SKM-1 (cell line): ENCODE measurements around the gene U2AF1L4.
A peak's percentile ranks its signal among the peaks of the same experiment; 100 is the strongest.
"Not testable (repeated sequence)": the region's sequence is repeated elsewhere in the genome, so short reads cannot be mapped to it uniquely, and the experiment has no call there.

Experiments used
- DNase-seq: peaks from one replicate; lab custom pipeline; 2025; ENCODE audit not compliant: unreplicated experiment; lab: John Stamatoyannopoulos, UW

U2AF1L4 gene

DNA sequence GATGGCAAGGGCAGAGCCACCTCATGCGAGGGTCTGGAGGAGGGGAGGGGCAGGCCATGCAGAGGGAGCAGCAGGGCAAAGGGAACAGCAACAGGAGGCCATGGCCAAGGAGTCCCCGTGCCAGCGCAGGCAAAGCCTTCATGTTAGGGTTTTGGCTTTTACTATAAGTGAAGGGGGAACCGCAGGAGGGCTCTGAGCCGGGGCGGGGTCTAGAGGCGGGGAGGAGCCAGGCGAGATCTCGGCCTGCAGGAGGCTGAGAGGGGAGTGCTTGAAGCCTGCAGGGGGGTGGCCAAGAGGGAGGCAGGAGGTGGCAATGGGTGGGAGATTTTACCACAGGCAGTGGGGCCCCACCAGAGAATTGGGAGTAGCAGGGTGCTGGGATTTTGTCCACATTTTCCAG, 36.4 kb upstream of the U2AF1L4 start:
- no peak for DNase-seq

DNA sequence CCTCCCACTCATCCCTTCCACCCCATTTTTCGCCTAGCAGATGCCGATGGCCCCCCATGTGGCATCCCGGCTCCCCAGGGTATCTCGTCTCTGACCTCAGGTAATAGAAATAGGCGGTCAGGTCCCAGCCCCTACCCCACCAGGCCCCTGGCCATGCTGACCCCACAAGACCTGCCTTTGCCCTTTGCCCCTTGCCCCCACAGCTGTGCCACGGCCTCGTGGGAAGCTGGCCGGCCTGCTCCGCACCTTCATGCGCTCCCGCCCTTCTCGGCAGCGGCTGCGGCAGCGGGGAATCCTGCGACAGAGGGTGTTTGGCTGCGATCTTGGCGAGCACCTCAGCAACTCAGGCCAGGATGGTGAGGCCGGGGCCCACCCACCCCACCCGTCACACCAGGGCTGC, 35.5 kb upstream of the U2AF1L4 start:
- DNase-seq: no peak

DNA sequence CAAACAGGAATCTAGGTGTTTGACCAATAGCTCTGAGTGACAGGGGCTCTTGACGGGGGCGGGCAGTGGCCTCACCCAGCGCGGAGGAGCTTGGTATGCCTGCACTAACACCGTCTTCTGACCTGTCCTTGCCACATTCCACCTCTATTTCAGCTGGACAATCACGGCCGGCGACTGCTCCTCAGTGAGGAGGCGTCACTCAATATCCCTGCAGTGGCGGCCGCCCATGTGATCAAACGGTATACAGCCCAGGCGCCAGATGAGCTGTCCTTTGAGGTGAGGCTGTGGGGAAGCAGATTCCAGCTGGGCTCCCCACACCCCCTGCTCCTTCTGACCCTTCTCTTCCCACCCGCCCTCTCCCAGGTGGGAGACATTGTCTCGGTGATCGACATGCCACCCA, 34.8 kb upstream of the U2AF1L4 start:
- DNase-seq: no peak

DNA sequence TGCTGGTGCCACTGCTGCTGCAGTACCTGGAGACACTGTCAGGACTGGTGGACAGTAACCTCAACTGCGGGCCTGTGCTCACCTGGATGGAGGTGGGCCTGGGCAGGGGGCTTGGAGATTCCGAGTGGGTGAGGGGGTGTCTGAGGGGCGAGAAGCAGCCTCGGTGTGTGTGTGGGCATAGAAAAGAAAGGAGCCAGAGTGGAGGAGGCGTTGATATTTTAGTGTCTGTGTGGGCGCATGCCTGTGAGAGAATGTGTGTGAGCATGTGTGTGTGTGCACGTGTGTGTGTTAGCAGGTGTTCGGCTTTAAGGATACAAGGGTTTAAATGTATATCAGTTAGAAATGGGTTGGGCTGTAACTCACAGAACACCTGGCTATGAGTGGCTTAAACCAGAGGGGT, 33.8 kb upstream of the U2AF1L4 start:
- no peak for DNase-seq

DNA sequence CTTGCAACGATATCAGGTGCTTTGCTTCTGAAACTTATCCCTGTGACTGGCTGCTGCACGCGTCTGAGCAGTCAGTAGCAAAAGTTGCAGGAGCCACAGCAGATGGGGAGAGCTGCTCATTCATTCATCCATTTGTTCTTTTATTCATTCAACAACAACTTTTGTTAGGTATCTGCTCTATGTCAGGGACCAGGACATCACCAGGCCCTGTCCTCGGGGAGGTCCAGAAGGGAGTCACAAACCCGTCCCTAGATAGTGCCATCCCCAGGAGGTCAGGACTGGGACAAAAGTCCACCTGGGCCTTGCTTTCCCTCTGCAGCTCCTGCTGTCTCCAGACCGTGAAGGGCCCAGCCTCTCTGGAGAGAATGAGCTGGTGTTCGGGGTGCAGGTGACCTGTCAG, 32.7 kb upstream of the U2AF1L4 start:
- DNase-seq: no peak

DNA sequence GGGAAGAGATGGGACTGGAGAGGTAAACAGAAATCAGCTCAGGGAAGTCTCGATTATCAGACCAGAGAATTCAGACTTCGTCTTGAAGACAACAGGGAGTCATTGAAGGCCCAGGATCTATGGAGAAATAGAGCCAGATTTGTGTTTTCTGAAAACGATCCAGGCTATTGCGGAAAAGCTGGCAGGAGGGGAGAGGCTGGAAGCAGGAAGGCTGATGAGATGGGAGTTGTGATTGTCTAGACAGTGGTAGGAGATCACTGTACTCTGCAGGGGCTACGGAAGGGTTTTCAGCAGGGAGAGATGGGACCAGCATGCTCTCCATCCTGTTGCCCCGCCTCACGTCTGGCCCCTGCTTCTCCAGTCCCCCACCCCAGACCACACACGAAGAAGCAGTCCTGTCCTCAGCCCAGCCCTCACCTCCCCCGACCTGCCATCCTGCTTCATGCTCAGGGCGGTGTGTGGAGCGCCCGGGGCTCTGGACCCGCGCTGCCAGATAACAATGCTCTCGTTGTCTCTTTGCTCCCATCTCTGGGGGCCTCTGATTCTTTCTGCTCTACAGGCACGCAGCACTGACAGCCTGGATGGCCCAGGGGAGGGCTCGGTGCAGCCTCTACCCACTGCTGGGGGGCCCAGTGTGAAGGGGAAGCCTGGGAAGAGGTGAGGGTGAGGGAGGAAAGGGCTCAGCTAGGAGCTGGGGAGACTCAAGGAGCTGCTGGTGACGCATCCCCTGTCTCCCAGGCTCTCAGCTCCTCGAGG, 32.0 kb upstream of the U2AF1L4 start:
- DNase-seq: no peak

DNA sequence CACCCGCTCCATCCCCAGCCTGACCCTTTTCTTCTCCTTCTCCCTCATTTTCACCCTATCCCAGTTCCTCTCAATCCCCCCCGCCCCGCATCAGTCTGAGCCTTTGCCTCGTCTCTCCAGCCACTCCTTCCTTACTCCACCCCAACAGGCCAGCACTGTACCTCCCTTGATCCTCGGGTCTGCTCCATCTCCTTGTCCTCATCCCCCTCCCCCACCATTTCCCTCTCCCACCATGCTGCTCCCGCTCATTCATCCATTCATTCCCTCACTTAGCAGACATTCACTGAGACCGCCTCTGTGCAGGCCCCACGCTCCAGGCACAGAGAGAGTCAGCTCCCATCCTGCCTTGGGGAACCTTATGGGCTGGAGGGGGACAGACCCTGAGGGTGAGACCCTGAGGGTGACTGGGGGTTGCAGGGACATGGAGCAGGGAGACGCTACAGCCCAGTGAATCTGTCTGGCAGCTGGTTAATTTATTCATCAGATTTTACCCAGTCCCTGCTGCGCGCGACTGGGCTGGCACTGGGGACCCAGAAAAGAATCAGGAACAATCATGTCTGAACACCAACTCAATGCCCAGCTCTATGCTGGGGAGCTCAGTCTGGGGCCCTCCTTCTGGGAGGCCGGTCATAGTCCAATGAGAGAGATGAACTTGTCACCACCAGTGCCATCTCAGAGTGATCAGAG, 31.0 kb upstream of the U2AF1L4 start:
- DNase-seq: no peak

DNA sequence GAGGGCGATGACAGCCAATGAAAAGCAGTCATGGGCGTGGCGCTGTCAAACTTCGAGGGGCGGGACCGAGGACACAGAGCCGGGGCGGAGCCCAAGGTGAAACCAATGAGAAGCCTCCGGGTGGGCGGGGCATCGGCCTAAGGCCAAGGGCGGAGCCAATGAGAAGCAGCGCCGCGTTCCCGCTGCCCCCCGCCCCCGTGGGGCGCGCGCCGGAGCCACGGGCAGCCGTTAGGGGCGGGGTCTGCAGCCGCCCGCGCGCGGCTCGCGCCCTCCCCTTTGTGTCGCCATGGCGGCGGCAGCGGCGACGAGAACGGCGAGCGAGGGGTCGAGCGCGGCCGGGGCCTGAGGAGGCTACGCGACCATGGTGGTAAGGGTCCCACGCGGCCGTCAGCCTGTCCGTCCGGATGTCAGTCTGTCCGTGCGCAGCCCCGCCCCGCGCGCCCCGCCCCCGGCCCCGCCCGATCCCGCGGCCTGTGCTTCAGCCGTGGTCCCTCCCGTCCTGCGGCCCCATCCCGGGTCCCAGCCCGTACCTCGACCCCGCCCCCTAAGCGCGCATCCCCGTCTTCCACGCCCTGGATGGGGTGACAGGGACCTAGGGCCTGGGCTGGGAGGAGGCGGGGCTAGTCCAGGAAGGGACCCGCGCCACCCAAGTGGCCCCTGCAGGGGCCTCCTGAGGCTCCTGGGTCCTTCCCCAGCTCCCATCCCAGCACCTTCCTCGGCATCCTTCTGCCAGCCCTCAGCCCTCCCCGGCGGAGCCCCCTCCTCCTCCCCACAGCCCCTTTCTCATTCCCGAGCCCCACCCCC, 30.3 kb upstream of the U2AF1L4 start, which contains the start of gene ARHGAP33:
ARHGAP33 (plus strand) TSS at position 267 of the 804 bp plus-strand sequence; CDS start at position 362, 95 bp downstream.
- peak; percentile 99 for DNase-seq

DNA sequence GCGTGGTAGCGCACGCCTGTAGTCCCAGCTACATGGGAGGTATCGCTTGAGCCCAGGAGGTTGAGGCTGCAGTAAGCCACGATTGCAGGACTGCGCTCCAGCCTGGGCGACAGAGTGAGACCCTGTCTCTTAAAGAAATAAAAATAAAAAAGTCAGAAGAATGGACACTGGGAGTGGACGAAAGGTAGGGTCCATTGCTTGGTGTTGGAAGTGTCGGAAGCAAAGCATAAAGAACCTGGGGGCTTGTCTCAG, 29.8 kb upstream of the U2AF1L4 start:
- DNase-seq: no peak

DNA sequence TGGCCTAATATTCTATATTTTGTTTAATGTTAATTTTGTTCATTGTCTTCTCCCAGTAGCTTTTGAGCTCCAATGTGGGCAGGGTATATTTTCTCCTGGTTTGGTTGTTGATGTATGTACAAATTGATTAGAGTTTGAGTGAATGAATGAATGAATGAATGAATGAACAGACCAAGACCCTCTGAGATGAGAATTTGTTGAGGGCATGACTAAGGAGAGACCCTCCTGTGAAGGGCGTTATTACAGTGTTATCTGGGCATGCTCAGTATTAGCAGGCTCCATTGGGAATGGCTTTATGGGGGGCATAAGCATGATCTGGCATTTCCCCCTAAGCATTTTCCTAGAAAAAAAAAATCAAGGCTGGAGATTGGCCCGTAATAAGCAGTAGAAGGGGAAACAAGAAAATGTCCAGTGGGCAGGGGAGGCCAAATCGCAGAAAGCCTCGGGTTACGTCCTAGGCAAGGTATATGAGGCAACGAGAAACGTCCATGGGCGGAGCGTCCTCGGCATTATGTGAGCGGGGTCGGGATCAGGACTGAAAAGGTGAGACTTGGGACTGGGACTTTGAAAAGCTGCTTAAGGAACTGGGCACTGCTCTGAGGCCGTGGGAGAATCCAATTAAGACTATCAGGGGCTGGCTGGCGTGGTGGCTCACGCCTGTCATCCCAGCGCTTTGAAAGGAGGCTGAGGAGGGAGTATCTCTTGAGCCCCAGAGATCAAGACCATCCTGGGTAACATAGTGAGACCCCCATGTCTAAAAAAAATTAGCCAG, 29.2 kb upstream of the U2AF1L4 start:
- DNase-seq: no peak

DNA sequence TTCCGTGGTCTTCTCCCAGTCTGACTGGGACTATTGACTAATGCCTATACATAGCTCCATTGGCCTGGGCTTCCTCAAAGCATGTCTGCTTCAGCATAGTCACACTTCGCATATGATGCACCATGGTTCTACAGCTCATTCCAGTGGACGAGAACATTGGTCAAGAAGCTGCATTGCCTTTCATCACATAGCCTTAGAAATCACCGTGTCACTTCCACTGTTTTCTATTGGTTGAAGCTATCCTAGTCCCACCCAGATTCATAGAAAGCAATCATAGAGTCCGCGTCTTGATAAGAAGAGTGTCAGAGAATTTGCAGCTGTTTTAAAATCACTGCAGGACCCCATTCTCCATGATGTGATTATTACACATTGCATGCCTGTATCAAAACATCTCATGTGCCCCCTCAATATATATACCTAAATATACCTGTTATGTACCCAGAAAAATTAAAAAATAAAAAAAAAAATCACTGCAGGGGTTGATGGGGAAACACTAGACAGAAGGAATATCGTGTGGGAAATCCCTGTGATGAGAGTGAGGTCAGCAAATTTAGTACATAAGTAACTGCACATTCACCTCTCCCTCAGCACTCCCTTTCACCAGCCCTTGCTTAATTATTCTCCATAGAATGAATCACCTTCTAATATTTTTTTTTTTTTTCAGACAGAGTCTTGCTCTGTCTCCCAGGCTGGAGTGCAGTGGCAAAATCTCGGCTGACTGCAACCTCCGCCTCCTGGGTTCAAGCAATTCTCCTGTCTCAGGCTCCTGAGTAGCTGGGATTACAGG, 28.0 kb upstream of the U2AF1L4 start:
- DNase-seq: no peak

DNA sequence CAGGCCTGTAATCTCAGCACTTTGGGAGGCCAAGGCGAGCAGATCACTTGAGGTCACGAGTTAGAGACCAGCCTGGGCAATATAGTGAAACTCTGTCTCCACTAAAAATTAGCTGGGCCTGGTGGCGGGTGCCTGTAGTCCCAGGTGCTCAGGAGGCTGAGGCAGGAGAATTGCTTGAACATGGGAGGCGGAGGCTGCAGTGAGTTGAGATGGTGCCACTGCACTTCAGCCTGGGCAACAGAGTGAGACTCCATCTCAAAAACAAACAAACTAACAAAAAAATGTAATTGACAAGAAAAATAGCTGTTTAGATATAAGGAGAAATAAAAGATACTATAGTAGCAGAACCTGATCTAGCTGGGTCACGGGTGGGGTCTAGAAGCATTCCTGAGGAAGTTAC, 27.1 kb upstream of the U2AF1L4 start:
- DNase-seq: not testable (repeated sequence)

DNA sequence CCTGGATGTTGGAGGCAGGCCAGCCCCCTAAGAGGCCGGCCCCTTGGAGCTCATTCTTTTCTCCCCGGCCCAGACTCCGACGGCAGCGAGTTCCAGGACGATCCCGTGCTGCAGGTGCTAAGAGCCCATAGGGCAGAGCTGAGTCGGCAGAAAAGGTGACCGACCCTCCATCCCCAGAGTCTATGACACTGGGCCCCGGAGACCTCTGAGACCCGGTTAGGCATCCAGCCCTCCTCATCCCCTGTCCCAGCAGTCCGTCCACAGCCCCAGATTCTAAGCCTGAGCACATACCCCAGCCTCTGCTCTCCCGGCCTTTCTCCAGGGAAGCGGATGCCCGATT, 22.8 kb upstream of the U2AF1L4 start:
- DNase-seq: no peak

DNA sequence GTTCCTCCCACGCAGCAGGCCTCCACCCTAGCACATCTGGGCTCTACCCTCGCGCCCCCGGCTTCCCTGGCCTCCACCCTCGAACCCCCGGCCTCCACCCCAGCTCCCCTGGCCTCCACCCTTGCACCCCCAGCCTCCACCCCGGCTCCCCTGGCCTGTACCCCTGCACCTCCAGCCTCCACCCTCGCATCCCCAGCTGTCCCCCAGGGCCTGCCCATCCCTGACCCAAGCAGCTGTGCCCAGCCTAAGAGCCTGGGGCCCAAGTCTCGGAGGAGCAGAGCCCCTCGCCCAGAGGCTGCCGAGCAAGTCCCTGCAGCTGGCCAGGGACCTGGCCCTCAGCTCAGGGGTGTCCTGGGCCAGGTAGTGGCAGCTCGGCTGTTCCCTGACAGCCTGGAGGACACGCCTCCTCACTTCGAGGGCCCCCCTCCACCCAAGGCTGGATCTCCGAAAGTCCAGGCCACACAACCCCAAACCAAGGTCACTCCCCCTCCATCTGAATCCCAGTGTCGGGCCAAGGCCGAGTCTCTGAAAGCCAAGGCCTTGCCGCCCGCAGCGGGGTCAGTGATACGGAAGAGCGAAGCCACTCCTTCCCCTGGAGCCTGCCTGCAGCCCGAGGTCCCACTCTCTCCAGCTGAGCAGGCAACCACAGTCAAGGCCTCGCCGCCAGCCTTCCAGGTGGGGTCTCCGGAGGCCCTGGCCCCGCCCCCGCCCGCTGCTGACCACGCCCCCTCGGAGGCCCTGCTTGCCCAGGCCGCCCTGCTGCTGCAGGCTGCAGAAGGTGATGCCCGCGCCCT, 22.3 kb upstream of the U2AF1L4 start:
- DNase-seq: no peak

DNA sequence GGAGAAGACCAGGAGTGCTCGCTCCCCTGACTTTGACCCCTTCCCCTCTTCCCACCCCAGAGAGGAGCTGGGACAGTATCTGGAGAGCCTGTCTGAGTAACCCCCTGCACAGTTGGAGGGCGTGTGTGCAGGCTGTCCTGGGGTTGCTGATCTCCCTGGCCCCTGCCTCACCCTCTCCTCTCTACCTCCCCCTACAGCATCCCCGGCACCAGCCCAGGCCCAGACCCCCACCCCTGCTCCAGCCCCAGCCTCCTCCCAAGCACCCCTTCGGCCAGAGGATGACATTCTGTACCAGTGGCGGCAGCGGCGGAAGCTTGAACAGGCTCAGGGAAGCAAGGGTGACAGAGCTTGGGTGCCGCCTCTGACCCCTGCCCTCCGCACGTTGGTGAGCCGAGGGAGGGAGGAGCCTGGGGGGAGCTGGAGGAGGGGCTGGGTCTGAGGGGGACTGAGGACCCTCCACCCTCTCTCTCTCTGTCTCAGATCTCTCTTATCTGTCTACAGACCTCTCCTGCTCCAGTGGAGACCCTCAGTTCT, 21.4 kb upstream of the U2AF1L4 start:
- DNase-seq: no peak

DNA sequence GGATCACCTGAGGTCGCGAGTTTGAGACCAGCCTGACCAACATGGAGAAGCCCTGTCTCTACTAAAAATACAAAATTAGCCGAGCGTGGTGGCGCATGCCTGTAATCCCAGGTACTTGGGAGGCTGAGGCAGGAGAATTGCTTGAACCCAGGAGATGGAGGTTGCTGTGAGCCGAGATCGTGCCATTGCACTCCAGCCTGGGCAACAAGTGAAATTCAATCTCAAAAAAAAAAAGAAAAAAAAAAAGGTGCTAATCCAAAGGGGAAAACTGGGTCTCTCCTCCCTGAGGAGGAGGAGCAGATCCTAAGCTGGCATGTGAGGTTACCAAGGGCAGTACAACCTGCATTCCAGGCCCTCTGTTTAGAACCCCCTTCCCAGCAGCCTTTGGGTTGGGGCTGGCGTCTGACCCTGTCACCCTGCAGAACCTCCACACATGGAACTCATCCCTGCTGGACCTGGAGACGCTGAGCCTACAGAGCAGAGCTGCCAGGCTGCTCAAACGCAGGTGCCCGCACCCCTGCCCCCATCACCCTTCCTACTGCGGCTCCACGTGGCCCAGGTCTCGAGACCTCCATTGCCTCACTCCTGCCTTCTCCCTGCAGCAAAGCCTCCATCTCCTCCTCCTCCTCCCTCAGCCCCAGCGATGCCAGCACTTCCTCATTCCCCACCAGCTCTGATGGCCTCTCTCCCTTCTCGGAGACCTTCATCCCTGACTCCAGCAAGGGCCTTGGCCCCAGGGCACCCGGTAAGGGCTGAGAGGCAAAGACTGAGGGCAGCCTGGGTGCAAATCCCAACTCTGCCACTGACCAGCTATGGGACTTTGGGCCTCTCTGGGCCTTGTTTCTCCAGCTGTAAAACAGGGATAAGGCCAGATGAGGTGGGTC, 19.5 kb upstream of the U2AF1L4 start:
- no peak for DNase-seq

DNA sequence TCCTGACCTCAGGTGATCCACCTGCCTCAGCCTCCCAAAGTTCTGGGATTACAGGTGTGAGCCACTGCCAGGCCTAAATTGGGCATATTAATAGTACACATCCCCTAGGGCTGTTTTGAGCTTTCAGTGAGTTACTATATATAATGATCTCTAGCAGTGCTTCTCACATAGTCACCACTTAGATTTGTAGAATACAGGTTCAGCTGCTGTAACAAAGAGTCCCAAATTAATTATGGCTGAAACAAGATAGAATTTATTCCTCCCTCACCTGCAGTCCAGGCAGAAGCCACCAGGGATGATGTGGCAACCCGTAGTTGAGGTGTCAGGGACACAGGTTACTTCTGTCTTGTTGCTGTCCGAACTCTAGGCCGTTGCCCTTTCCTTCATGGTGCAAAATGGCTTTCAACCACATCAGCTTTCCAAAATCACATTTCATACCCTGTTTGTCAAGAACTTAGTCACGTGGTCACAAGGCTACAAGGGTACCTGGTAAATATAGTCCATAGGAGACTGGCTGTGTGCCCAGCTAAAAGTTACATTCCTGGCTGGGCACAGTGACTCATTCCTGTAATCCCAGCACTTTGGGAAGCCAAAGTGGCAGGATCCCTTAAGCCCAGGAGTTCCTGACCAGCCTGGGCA, 15.6 kb upstream of the U2AF1L4 start:
- DNase-seq: no peak

DNA sequence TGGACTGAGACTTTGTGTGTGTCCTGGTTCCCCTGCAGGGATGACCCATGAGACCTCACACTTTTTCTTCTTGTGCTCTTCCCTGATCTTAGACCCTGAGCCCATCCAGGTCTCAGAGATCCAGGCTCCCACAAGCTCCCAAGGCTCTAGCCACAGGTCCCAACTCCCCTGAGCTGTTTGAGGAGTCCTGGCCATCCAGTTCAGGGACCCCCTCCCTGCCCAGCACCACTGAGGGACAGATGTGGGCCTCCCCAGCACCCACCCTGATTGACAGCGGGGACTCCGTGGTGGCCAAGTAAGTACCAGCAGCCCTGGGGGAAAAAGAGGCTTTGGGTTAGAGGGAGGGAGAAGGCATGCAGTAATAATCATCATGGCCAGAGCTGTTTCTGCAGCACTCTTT, 14.5 kb upstream of the U2AF1L4 start:
- no peak for DNase-seq
